ENCODE data around the gene UCK1. TPM values are rescaled to one million over a fixed set of nuclear protein-coding genes. Genes with fewer than 3 reads are reported as not detected.
A peak's percentile ranks its signal among the peaks of the same experiment; 100 is the strongest.

The UCK1 gene
- total and polyA plus RNA-seq, 4 experiments from 2014 or later: 25.8 to 39.7 (median 31.4) TPM

DNA sequence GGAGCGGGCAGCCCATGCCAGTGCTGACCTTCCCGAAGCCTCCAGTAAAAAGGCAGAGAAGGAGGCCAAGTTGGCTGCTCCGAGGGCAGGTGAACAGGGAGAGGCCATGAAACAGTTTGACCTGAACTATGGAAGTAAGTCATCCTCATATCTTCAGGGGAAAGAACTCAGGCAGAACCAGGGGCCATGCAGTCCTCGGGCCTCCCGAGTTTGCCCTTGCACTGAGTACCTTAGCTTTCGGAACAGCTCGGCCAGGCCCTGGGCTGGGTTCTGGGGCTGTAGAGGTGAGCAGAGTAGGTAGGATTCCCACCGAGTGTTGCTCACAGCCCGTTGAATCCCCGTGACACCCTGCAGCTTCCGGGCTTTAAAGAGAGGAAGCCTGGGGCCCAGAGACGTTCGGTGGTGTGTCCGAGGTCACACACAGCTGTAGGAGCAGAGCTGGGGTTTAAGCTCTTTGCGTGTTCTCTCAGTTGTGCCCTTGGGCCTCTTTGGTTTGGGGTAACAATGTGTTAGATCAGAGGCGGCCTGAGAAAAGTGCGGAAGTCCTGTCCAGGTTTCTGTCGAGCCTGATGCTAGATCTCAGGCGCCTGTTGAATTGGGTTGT lies 53.1 kb downstream of the UCK1 start:
- ChIA-PET CTCF (ENCODE audit: partially characterized antibody) (interaction anchor here (0.6 to 6.7 kb wide), 15 partner anchors 9 to 928 kb away, joined by 3 to 75 read pairs (median 4); no protein-coding TSS in a partner anchor), POLR2A (ENCODE audit: partially characterized antibody) (interaction anchor here (1.5 kb wide), 1 partner anchor 22 kb away, joined by 3 read pairs; no protein-coding TSS in a partner anchor)
- intact Hi-C loops (cut with micrococcal nuclease): loop anchor here (1.0 to 5.0 kb wide), 3 partner anchors 71 to 128 kb away; no protein-coding TSS in a partner anchor
- H3K4me3 ChIP-seq (ENCODE audit: low read length in 2 of 2): no peak overlapping the region
- no peaks in the 10 kb centered on the region for H3K9me3 ChIP-seq (ENCODE audit: control insufficient read depth in 1 of 2, low read length in 2 of 2)
- H3K36me3 ChIP-seq (ENCODE audit: insufficient read depth, low read length): peaks cover 95% of the 10 kb centered on the region
- Mint-ChIP-seq H3K4me1 (peaks cover 0 to 5% (median 1%) of the 10 kb centered on the region in 4 donors), H3K4me3 (no peak overlapping the region), H3K27me3 (no peaks in the 10 kb centered on the region), H3K27ac (peak overlapping the region in 4 of 7 donors; percentile 48 to 80 (median 66)), H3K9me3 (peaks cover 0 to 1% (median 0%) of the 10 kb centered on the region in 8 donors), H3K36me3 (peaks cover 57 to 87% of the 10 kb centered on the region in 2 donors)
- DNase-seq: no peak
- H3K4me1 ChIP-seq (ENCODE audit: insufficient read depth, low read length): no peaks in the 10 kb centered on the region
- H3K27me3 ChIP-seq (ENCODE audit: insufficient read depth, low read length): no peaks in the 10 kb centered on the region
- H3K27ac ChIP-seq (ENCODE audit: low read depth, low read length): no peak overlapping the region

DNA sequence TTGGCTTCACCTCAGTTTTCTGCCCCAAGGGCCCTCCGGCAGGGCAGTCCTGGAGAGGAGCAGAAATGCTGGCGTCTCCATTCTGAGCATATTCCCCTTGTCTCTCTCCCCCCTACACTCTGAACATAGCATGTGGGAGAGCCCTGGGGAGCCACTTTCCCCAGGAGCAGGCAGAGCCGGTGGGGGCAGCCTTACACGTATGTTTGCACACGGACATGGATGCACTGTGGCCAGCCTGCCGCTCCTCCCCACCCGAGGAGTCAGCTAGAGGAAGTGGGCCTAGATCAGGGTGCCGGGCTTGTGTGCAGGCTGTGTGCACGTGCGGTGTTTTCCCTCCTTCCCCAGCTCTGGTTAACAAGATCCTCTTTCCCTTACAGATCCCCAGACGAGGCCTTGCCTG lies 53.7 kb downstream of the UCK1 start:
- ChIA-PET POLR2A (ENCODE audit: partially characterized antibody) (interaction anchor here (1.2 to 1.5 kb wide), 2 partner anchors 22 to 128 kb away, joined by 3 read pairs; no protein-coding TSS in a partner anchor), CTCF (ENCODE audit: partially characterized antibody) (interaction anchor here (0.6 to 6.7 kb wide), 16 partner anchors 8 to 929 kb away, joined by 3 to 75 read pairs (median 4); no protein-coding TSS in a partner anchor)
- no peak for DNase-seq
- H3K4me3 ChIP-seq (ENCODE audit: low read length in 2 of 2): no peak overlapping the region
- H3K36me3 ChIP-seq (ENCODE audit: insufficient read depth, low read length): peaks cover 94% of the 10 kb centered on the region
- Mint-ChIP-seq H3K36me3 (peaks cover 56 to 86% of the 10 kb centered on the region in 2 donors), H3K9me3 (peaks cover 0 to 1% (median 0%) of the 10 kb centered on the region in 8 donors), H3K27ac (peak overlapping the region in 1 of 7 donors; percentile 80), H3K4me3 (no peak overlapping the region), H3K27me3 (no peaks in the 10 kb centered on the region), H3K4me1 (peaks cover 1 to 5% (median 4%) of the 10 kb centered on the region in 4 donors)
- H3K27ac ChIP-seq (ENCODE audit: low read depth, low read length): no peak overlapping the region
- no peaks in the 10 kb centered on the region for H3K4me1 ChIP-seq (ENCODE audit: insufficient read depth, low read length)
- no peaks in the 10 kb centered on the region for H3K27me3 ChIP-seq (ENCODE audit: insufficient read depth, low read length)
- H3K9me3 ChIP-seq (ENCODE audit: control insufficient read depth in 1 of 2, low read length in 2 of 2): no peaks in the 10 kb centered on the region
- intact Hi-C loops (cut with micrococcal nuclease): loop anchor here (5.0 kb wide), 2 partner anchors 70 to 105 kb away; no protein-coding TSS in a partner anchor

GRCh38 chr9:131476777-131477345 lies 54.2 kb downstream of the UCK1 start:
- no peak overlapping the region for H3K4me3 Mint-ChIP-seq
- CTCF ChIA-PET (ENCODE audit: partially characterized antibody): interaction anchor here (0.8 to 6.7 kb wide), 7 partner anchors 9 to 127 kb away, joined by 3 to 75 read pairs (median 4); no protein-coding TSS in a partner anchor
- no peak for DNase-seq
- Histone ChIP-seq H3K27ac (ENCODE audit: low read depth, low read length) (no peak overlapping the region), H3K4me1 (ENCODE audit: insufficient read depth, low read length) (no peaks in the 10 kb centered on the region), H3K27me3 (ENCODE audit: insufficient read depth, low read length) (no peaks in the 10 kb centered on the region), H3K36me3 (ENCODE audit: insufficient read depth, low read length) (peaks cover 92% of the 10 kb centered on the region), H3K4me3 (ENCODE audit: low read length in 2 of 2) (no peak overlapping the region), H3K9me3 (ENCODE audit: control insufficient read depth in 1 of 2, low read length in 2 of 2) (no peaks in the 10 kb centered on the region)
- H3K36me3 Mint-ChIP-seq: peaks cover 53 to 85% of the 10 kb centered on the region in 2 donors
- H3K27ac Mint-ChIP-seq: peak overlapping the region in 1 of 7 donors; percentile 80
- no peaks in the 10 kb centered on the region for H3K27me3 Mint-ChIP-seq
- peaks cover 0 to 1% (median 0%) of the 10 kb centered on the region in 8 donors for H3K9me3 Mint-ChIP-seq
- POLR2A ChIA-PET (ENCODE audit: partially characterized antibody): interaction anchor here (1.2 to 1.5 kb wide), 2 partner anchors 23 to 127 kb away, joined by 3 read pairs; no protein-coding TSS in a partner anchor
- H3K4me1 Mint-ChIP-seq: peaks cover 1 to 5% (median 4%) of the 10 kb centered on the region in 4 donors
- intact Hi-C loops (cut with micrococcal nuclease): loop anchor here (5.0 kb wide), 2 partner anchors 70 to 105 kb away; no protein-coding TSS in a partner anchor

- no peak overlapping the region for H3K27ac Mint-ChIP-seq
- Histone ChIP-seq H3K4me1 (ENCODE audit: insufficient read depth, low read length) (no peaks in the 10 kb centered on the region), H3K27me3 (ENCODE audit: insufficient read depth, low read length) (no peaks in the 10 kb centered on the region), H3K36me3 (ENCODE audit: insufficient read depth, low read length) (peaks cover 93% of the 10 kb centered on the region), H3K27ac (ENCODE audit: low read depth, low read length) (no peak overlapping the region), H3K4me3 (ENCODE audit: low read length in 2 of 2) (no peak overlapping the region), H3K9me3 (ENCODE audit: control insufficient read depth in 1 of 2, low read length in 2 of 2) (no peaks in the 10 kb centered on the region)
- H3K4me1 Mint-ChIP-seq: peaks cover 1 to 5% (median 4%) of the 10 kb centered on the region in 4 donors
- peaks cover 0 to 1% (median 0%) of the 10 kb centered on the region in 8 donors for H3K9me3 Mint-ChIP-seq
- intact Hi-C loops (cut with micrococcal nuclease): loop anchor here (2.0 to 5.0 kb wide), 3 partner anchors 69 to 104 kb away; partner anchors contain the start of gene PRRC2B
- ChIA-PET POLR2A (ENCODE audit: partially characterized antibody) (interaction anchor here (1.2 kb wide), 1 partner anchor 127 kb away, joined by 3 read pairs; no protein-coding TSS in a partner anchor), CTCF (ENCODE audit: partially characterized antibody) (interaction anchor here (0.8 to 6.7 kb wide), 3 partner anchors 8 to 126 kb away, joined by 3 to 75 read pairs (median 3); no protein-coding TSS in a partner anchor)
- no peak for DNase-seq
- no peaks in the 10 kb centered on the region for H3K27me3 Mint-ChIP-seq
- peaks cover 52 to 85% of the 10 kb centered on the region in 2 donors for H3K36me3 Mint-ChIP-seq
- H3K4me3 Mint-ChIP-seq: no peak overlapping the region
These were observed 54.9 kb downstream of the UCK1 start for GRCh38 chr9:131475956-131476776.

- H3K9me3 Mint-ChIP-seq: peaks cover 0 to 3% (median 0%) of the 10 kb centered on the region in 8 donors
- no peaks in the 10 kb centered on the region for H3K27me3 Mint-ChIP-seq
- Histone ChIP-seq H3K27ac (ENCODE audit: low read depth, low read length) (no peak overlapping the region), H3K9me3 (ENCODE audit: control insufficient read depth in 1 of 2, low read length in 2 of 2) (no peaks in the 10 kb centered on the region), H3K27me3 (ENCODE audit: insufficient read depth, low read length) (no peaks in the 10 kb centered on the region), H3K36me3 (ENCODE audit: insufficient read depth, low read length) (peaks cover 96% of the 10 kb centered on the region), H3K4me3 (ENCODE audit: low read length in 2 of 2) (no peak overlapping the region), H3K4me1 (ENCODE audit: insufficient read depth, low read length) (no peaks in the 10 kb centered on the region)
- H3K4me3 Mint-ChIP-seq: no peak overlapping the region
- intact Hi-C loops (cut with micrococcal nuclease): loop anchor here (2.0 to 5.0 kb wide), 3 partner anchors 68 to 103 kb away; partner anchors contain the start of gene PRRC2B
- ChIA-PET POLR2A (ENCODE audit: partially characterized antibody) (no interaction called here), CTCF (ENCODE audit: partially characterized antibody) (interaction anchor here (0.6 to 6.7 kb wide), 7 partner anchors 24 to 139 kb away, joined by 3 to 75 read pairs (median 4); no protein-coding TSS in a partner anchor)
- no peak overlapping the region for H3K27ac Mint-ChIP-seq
- peaks cover 3 to 9% (median 5%) of the 10 kb centered on the region in 4 donors for H3K4me1 Mint-ChIP-seq
- DNase-seq: no peak
- peaks cover 60 to 87% of the 10 kb centered on the region in 2 donors for H3K36me3 Mint-ChIP-seq
These were observed 55.7 kb downstream of the UCK1 start for GRCh38 chr9:131475111-131475955.

DNA sequence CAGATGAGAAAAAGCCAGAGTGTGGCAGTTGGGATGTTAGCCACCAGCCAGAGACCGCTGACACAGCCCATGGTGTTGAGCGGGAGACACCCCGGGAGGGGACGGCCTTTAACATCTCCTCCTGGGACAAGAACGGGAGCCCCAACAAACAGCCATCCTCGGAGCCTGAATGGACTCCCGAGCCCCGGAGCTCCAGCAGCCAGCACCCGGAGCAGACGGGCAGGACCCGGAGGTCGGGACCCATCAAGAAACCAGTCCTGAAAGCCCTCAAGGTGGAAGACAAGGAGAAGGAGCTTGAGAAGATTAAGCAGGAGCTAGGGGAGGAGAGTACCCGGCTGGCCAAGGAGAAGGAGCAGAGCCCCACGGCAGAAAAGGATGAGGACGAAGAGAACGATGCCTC lies 56.4 kb downstream of the UCK1 start:
- intact Hi-C loops (cut with micrococcal nuclease): loop anchor here (2.0 to 5.0 kb wide), 3 partner anchors 67 to 102 kb away; partner anchors contain the start of gene PRRC2B
- H3K36me3 Mint-ChIP-seq: peaks cover 61 to 87% of the 10 kb centered on the region in 2 donors
- no peak overlapping the region for H3K4me3 Mint-ChIP-seq
- POLR2A ChIA-PET (ENCODE audit: partially characterized antibody): interaction anchor here (1.3 kb wide), 1 partner anchor 26 kb away, joined by 4 read pairs; no protein-coding TSS in a partner anchor
- no peaks in the 10 kb centered on the region for H3K4me1 ChIP-seq (ENCODE audit: insufficient read depth, low read length)
- H3K4me1 Mint-ChIP-seq: peaks cover 3 to 9% (median 6%) of the 10 kb centered on the region in 4 donors
- H3K9me3 ChIP-seq (ENCODE audit: control insufficient read depth in 1 of 2, low read length in 2 of 2): no peaks in the 10 kb centered on the region
- peaks cover 96% of the 10 kb centered on the region for H3K36me3 ChIP-seq (ENCODE audit: insufficient read depth, low read length)
- CTCF ChIA-PET (ENCODE audit: partially characterized antibody): interaction anchor here (0.6 to 2.1 kb wide), 8 partner anchors 10 to 138 kb away, joined by 3 to 9 read pairs (median 3); no protein-coding TSS in a partner anchor
- H3K27ac ChIP-seq (ENCODE audit: low read depth, low read length): no peak overlapping the region
- no peak overlapping the region for H3K4me3 ChIP-seq (ENCODE audit: low read length in 2 of 2)
- H3K27ac Mint-ChIP-seq: peak overlapping the region in 1 of 7 donors; percentile 65
- no peaks in the 10 kb centered on the region for H3K27me3 Mint-ChIP-seq
- peaks cover 0 to 3% (median 0%) of the 10 kb centered on the region in 8 donors for H3K9me3 Mint-ChIP-seq
- H3K27me3 ChIP-seq (ENCODE audit: insufficient read depth, low read length): no peaks in the 10 kb centered on the region
- DNase-seq: no peak

All from CD4-positive, alpha-beta memory T cell (primary cell).